A673 (cell line): ENCODE data around the gene MRGPRD. TPM values are rescaled to one million over a fixed set of nuclear protein-coding genes. Genes with fewer than 3 reads are reported as not detected.
"Not testable (repeated sequence)": the region's sequence is repeated elsewhere in the genome, so short reads cannot be mapped to it uniquely, and the experiment has no call there.

Experiments used
- BruUV-seq: library from RNA; stranded (reverse); fragments of 400-500 nt; replicated peaks from 2 replicates; lab custom pipeline; 2021; lab: Mats Ljungman, UMichigan
- CTCF ChIA-PET: fragments of 300-600 bp; sonication (Branson Sonifier 250); formaldehyde crosslinking; loops from one replicate; lab custom pipeline; 2022; ENCODE audit warnings: antibody characterized with exemption; lab: Charles Lee
- POLR2A ChIA-PET: fragments of 300-600 bp; sonication (Branson Sonifier 250); formaldehyde crosslinking; loops from one replicate; lab custom pipeline; 2022; ENCODE audit warnings: antibody characterized with exemption; ENCODE audit not compliant: low non-redundant PET; lab: Charles Lee
- DNase-seq: peaks from one replicate; pipeline ENCODE4 v3.0.0-alpha.2; 2015; ENCODE audit warnings: low spot score
- H3K27ac ChIP-seq: fragments of 200-600 bp; sonication (generic); 2 replicates; pipeline ENCODE4 v1.5.1; 2016; ENCODE audit warnings: mixed run types, low read depth, mild to moderate bottlenecking, mixed read lengths, antibody characterized with exemption, low read length; ENCODE audit not compliant: poor library complexity, severe bottlenecking
- H3K27me3 ChIP-seq: fragments of 200-600 bp; sonication (generic); replicated peaks from 2 replicates; pipeline ENCODE4 v1.6.1; 2017; ENCODE audit warnings: mixed run types, low read depth, mild to moderate bottlenecking, mixed read lengths, antibody characterized with exemption, low read length; ENCODE audit not compliant: insufficient read depth, poor library complexity
- H3K36me3 ChIP-seq: fragments of 200-600 bp; sonication (generic); 2 replicates; pipeline ENCODE4 v1.6.1; 2016; ENCODE audit warnings: mixed run types, mild to moderate bottlenecking, mixed read lengths, antibody characterized with exemption, low read length; ENCODE audit not compliant: insufficient read depth, poor library complexity, severe bottlenecking
- H3K4me1 ChIP-seq: fragments of 200-600 bp; sonication (generic); 2 replicates; pipeline ENCODE4 v1.6.1; 2017; ENCODE audit warnings: mixed run types, mild to moderate bottlenecking, mixed read lengths, antibody characterized with exemption, low read length; ENCODE audit not compliant: insufficient read depth, poor library complexity, severe bottlenecking
- H3K4me3 ChIP-seq: fragments of 200-600 bp; sonication (generic); 2 replicates; pipeline ENCODE4 v1.5.1; 2016; ENCODE audit warnings: low read depth, mixed run types, mild to moderate bottlenecking, mixed read lengths, low read length; ENCODE audit not compliant: poor library complexity, severe bottlenecking
- H3K9me3 ChIP-seq: fragments of 200-600 bp; sonication (generic); 2 replicates; pipeline ENCODE4 v1.6.1; 2016; ENCODE audit warnings: mixed run types, low read depth, mild to moderate bottlenecking, mixed read lengths, antibody characterized with exemption, low read length; ENCODE audit not compliant: poor library complexity, severe bottlenecking
- EZH2 ChIP-seq: fragments of 200-600 bp; sonication (generic); IDR thresholded peaks from 2 replicates; pipeline ENCODE4 v1.6.1; 2017; ENCODE audit warnings: borderline replicate concordance, low read depth, mild to moderate bottlenecking, mixed read lengths, antibody characterized with exemption, low read length; ENCODE audit not compliant: poor library complexity, severe bottlenecking
- intact Hi-C: fragments of 100-400 bp; cut with micrococcal nuclease; formaldehyde crosslinking; loops from one replicate; pipeline ENCODE4 v1.10.0; 2022; ENCODE audit not compliant: unreplicated experiment
- total RNA-seq: library from RNA; stranded (reverse); gene quantifications from 2 replicates; pipeline ENCODE4 v1.2.3, GENCODE V29; 2021
- TF ChIP-seq, protein P1 (sequence below): fragments of 300-800, 200-600 bp; sonication (generic); conservative IDR thresholded peaks from 2 replicates; pipeline ENCODE4 v1.5.1; 2017; ENCODE audit warnings: low read depth, mild to moderate bottlenecking, antibody characterized with exemption, low read length, moderate library complexity, mixed read lengths

Gene MRGPRD
- total RNA-seq, 1 experiment from 2014 or later, result not detected

DNA sequence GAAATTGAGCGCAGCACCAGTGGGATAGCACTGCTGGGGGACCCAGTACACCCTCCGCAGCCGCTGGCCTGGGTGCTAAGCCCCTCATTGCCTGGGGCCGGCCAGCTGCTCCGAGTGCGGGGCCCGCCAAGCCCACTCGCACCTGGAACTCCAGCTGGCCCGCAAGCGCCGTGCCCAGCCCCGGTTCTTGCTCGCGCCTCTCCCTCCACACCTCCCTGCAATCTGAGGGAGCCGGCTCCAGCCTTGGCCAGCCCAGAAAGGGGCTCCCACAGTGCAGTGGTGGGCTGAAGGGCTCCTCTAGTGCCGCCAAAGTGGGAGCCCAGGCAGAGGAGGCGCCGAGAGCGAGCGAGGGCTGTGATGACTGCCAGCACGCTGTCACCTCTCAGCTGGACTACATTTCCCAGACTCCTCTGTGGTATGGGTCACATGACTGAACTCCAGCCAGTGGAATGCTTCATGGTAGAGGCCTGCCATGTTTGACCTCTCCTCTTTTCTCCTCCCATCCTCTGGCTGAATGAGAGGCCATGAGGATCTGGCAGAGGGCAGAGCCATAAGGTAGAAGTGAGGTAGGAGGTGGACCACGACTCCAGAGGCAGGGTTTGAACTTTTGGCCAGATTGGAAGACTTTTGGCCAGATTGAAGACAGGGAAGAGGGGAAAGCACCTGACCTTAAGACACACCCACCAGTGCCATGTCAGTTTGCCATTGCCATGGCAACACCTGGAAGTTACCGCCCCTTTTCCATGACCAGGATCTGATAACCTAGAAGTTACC is 6.2 kb downstream of the MRGPRD start:
- Histone ChIP-seq H3K4me1 (no peaks in the 10 kb centered on the region), H3K27ac (no peak overlapping the region), H3K27me3 (no peaks in the 10 kb centered on the region), H3K9me3 (no peaks in the 10 kb centered on the region), H3K4me3 (no peak overlapping the region), H3K36me3 (no peaks in the 10 kb centered on the region)
- TF ChIP-seq, protein P1, sequence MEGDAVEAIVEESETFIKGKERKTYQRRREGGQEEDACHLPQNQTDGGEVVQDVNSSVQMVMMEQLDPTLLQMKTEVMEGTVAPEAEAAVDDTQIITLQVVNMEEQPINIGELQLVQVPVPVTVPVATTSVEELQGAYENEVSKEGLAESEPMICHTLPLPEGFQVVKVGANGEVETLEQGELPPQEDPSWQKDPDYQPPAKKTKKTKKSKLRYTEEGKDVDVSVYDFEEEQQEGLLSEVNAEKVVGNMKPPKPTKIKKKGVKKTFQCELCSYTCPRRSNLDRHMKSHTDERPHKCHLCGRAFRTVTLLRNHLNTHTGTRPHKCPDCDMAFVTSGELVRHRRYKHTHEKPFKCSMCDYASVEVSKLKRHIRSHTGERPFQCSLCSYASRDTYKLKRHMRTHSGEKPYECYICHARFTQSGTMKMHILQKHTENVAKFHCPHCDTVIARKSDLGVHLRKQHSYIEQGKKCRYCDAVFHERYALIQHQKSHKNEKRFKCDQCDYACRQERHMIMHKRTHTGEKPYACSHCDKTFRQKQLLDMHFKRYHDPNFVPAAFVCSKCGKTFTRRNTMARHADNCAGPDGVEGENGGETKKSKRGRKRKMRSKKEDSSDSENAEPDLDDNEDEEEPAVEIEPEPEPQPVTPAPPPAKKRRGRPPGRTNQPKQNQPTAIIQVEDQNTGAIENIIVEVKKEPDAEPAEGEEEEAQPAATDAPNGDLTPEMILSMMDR, result no peak
- no peak for TF ChIP-seq EZH2
- POLR2A ChIA-PET, result no interaction called here
- BruUV-seq, result no TSS peak
- peak; percentile 58 for DNase-seq
- CTCF ChIA-PET, result no interaction called here
- intact Hi-C loops, result no loop called here

- BruUV-seq, H3K27ac ChIP-seq, H3K4me1 ChIP-seq, H3K36me3 ChIP-seq, H3K4me3 ChIP-seq, POLR2A ChIA-PET, DNase-seq, H3K27me3 ChIP-seq, intact Hi-C loops, CTCF ChIA-PET, H3K9me3 ChIP-seq: not testable (repeated sequence)
These were observed 7.1 kb downstream of the MRGPRD start for GRCh38 chr11:68973706-68974105.

GRCh38 chr11:68973219-68973618 is 7.6 kb downstream of the MRGPRD start:
- ChIA-PET POLR2A (interaction anchor here (0.6 kb wide), 1 partner anchor 63 kb away, joined by 8 read pairs; no protein-coding TSS in a partner anchor), CTCF (no interaction called here)
- TF ChIP-seq EZH2, result no peak
- TF ChIP-seq, protein P1, result no peak
- Histone ChIP-seq H3K4me3 (no peak overlapping the region), H3K27ac (no peak overlapping the region), H3K4me1 (no peaks in the 10 kb centered on the region), H3K36me3 (no peaks in the 10 kb centered on the region), H3K27me3 (no peaks in the 10 kb centered on the region), H3K9me3 (no peaks in the 10 kb centered on the region)
- BruUV-seq, result no TSS peak
- intact Hi-C loops, result no loop called here
- DNase-seq, result no peak
